Endodermal cell (in vitro differentiated cells): ENCODE data around the gene SEC14L1. TPM values are rescaled to one million over a fixed set of nuclear protein-coding genes. Genes with fewer than 3 reads are reported as not detected.

Experiments
- DNase-seq: peaks from one replicate; pipeline ENCODE4 v3.0.0-alpha.2; 2017
- H3K27ac ChIP-seq: 2 replicates; pipeline ENCODE4 v1.5.1; 2013; ENCODE audit warnings: mild to moderate bottlenecking, low read depth, low read length, moderate library complexity
- H3K27me3 ChIP-seq: 2 replicates; pipeline ENCODE4 v1.6.1; 2013; ENCODE audit warnings: mild to moderate bottlenecking, low read length, moderate library complexity; ENCODE audit not compliant: insufficient read depth, control insufficient read depth, poor library complexity, severe bottlenecking
- H3K36me3 ChIP-seq: 2 replicates; pipeline ENCODE4 v1.7.0; 2013; ENCODE audit warnings: mild to moderate bottlenecking, low read length, moderate library complexity; ENCODE audit not compliant: control insufficient read depth, insufficient read depth
- H3K4me1 ChIP-seq: one replicate; pipeline ENCODE4 v1.7.0; 2013; ENCODE audit warnings: low read length; ENCODE audit not compliant: control insufficient read depth, insufficient read depth
- H3K4me3 ChIP-seq: 2 replicates; pipeline ENCODE4 v1.5.1; 2013; ENCODE audit warnings: mild to moderate bottlenecking, low read length, moderate library complexity
- H3K9ac ChIP-seq: 2 replicates; pipeline ENCODE4 v1.6.1; 2013; ENCODE audit warnings: mild to moderate bottlenecking, low read length, moderate library complexity; ENCODE audit not compliant: poor library complexity, severe bottlenecking; ENCODE audit errors: extremely low read depth
- H3K9me3 ChIP-seq: 2 replicates; pipeline ENCODE4 v1.6.1; 2013; ENCODE audit warnings: mild to moderate bottlenecking, low read length, moderate library complexity; ENCODE audit not compliant: control insufficient read depth
- H3K27ac Mint-ChIP-seq: 2 replicates; pipeline ENCODE4 v1.8.0; 2020; ENCODE audit warnings: mixed read lengths
- H3K27me3 Mint-ChIP-seq: 2 replicates; pipeline ENCODE4 v1.8.0; 2021; ENCODE audit warnings: mild to moderate bottlenecking, mixed read lengths; ENCODE audit not compliant: insufficient read depth
- H3K36me3 Mint-ChIP-seq: 2 replicates; pipeline ENCODE4 v1.8.0; 2020; ENCODE audit warnings: low read depth, mixed read lengths
- H3K4me1 Mint-ChIP-seq: 2 replicates; pipeline ENCODE4 v1.8.0; 2020; ENCODE audit warnings: mixed read lengths
- H3K4me3 Mint-ChIP-seq: 2 replicates; pipeline ENCODE4 v1.8.0; 2020; ENCODE audit warnings: mild to moderate bottlenecking, moderate library complexity, mixed read lengths
- H3K9me3 Mint-ChIP-seq: 2 replicates; pipeline ENCODE4 v1.8.0; 2020; ENCODE audit warnings: mild to moderate bottlenecking, mixed read lengths
- WGBS, 2 experiments: methylation state at CpG; one replicate each; pipeline versions ENCODE4 v1.1.5 to v1.1.7; 2013; ENCODE audit warnings: missing lambda C conversion rate in 2 of 2, mixed read lengths in 1 of 2; ENCODE audit not compliant: insufficient coverage in 1 of 2, insufficient read length in 1 of 2; 5-methylcytosine and 5-hydroxymethylcytosine counted together
- total RNA-seq, 2 donors: library from RNA; stranded (reverse); fragmentation: NEBNext Ultra II Directional in 1 of 2; extraction: Animal tissue kit (Norgen Biotek cat#: 25700) in 1 of 2; gene quantifications; 2 replicates in 1 of 2; 3 replicates in 1 of 2; pipeline ENCODE4 v1.2.1, GENCODE V29; 2021
- TF ChIP-seq, protein P1 (sequence below): fragments of 200-600 bp; sonication (generic); conservative IDR thresholded peaks from 2 replicates; pipeline ENCODE4 v1.5.0; 2021; ENCODE audit warnings: antibody characterized with exemption, mild to moderate bottlenecking

Gene SEC14L1
- total RNA-seq, 2 donors from 2014 or later: 77.0 to 87.4 TPM

DNA sequence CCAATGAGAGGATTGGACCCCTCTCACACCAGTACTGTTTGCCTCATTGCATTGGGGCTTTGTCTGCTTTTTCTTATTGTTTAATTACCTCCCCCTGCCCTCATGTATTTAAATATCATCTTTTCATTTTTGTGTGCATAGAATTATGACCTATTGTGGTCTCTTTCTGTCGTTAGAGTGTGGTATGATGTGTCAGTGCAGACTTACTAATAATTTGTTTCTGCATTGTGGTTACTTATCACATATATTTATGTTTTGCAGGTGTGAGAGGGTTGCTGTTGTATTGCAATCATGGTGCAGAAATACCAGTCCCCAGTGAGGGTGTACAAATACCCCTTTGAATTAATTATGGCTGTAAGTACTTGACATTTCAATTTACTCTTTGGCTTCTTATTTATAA lies 2.5 kb downstream of the SEC14L1 start:
- Mint-ChIP-seq H3K27ac (no peak overlapping the region), H3K9me3 (peaks cover 11% of the 10 kb centered on the region), H3K4me3 (no peak overlapping the region), H3K27me3 (peaks cover 2% of the 10 kb centered on the region), H3K36me3 (peaks cover 37% of the 10 kb centered on the region), H3K4me1 (peaks cover 49% of the 10 kb centered on the region)
- 88% methylated on average over 1 of the region's 1 CpG; no CpG with 5 or more reads in 1 of the 2 experiments for WGBS, 2 experiments
- Histone ChIP-seq H3K27me3 (no peaks in the 10 kb centered on the region), H3K9me3 (peaks cover 8% of the 10 kb centered on the region), H3K4me1 (peaks cover 9% of the 10 kb centered on the region), H3K9ac (no peak overlapping the region), H3K4me3 (no peak overlapping the region), H3K36me3 (peaks cover 31% of the 10 kb centered on the region), H3K27ac (no peak overlapping the region)
- TF ChIP-seq, protein P1, sequence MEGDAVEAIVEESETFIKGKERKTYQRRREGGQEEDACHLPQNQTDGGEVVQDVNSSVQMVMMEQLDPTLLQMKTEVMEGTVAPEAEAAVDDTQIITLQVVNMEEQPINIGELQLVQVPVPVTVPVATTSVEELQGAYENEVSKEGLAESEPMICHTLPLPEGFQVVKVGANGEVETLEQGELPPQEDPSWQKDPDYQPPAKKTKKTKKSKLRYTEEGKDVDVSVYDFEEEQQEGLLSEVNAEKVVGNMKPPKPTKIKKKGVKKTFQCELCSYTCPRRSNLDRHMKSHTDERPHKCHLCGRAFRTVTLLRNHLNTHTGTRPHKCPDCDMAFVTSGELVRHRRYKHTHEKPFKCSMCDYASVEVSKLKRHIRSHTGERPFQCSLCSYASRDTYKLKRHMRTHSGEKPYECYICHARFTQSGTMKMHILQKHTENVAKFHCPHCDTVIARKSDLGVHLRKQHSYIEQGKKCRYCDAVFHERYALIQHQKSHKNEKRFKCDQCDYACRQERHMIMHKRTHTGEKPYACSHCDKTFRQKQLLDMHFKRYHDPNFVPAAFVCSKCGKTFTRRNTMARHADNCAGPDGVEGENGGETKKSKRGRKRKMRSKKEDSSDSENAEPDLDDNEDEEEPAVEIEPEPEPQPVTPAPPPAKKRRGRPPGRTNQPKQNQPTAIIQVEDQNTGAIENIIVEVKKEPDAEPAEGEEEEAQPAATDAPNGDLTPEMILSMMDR: no peak
- no peak for DNase-seq

DNA sequence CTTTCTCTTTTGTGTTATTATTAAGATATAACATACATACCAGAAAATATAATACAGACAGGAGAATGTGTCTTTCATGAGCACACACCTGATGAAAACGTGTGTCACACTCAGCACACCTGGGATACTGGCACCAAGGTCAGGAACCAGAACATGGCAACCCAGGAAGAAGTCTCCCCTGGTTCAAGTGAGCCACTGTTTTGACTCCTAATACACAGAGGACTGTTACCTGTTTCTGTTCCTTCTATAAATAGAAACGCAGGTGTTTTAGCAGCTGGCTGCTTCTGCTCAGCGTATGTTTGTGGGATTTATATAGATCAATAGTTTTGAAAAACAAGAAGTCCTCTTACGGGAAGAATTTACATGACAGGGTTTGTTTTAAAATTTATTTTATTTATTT lies 3.5 kb downstream of the SEC14L1 start:
- 94 to 100% methylated on average over 4 of the region's 4 CpGs for WGBS, 2 experiments
- Mint-ChIP-seq H3K36me3 (peaks cover 45% of the 10 kb centered on the region), H3K4me3 (no peak overlapping the region)

DNA sequence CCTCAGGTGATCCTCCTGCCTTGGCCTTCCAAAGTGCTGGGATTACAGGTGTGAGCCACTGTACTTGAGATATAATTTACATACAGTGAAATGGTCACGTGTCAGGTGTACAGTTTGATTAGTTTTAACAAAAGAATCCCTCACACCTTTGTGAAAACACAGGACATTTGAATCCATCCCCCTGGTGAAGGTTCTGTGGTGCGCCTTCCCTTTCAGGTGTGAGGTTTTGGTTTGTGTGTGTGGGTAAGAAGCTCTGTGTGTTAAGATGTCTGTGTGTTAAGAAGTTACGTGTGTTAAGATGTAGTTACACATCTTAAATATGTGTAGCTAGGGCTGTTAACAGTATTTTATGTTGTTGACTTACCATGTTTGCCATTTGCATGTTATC lies 4.4 kb downstream of the SEC14L1 start:
- H3K9me3 Mint-ChIP-seq: no peaks in the 10 kb centered on the region
- H3K27ac ChIP-seq: no peak overlapping the region
- TF ChIP-seq, protein P1: no peak
- no peaks in the 10 kb centered on the region for H3K27me3 ChIP-seq
- no peak overlapping the region for H3K4me3 Mint-ChIP-seq
- peaks cover 9% of the 10 kb centered on the region for H3K4me1 ChIP-seq
- peak overlapping the region; percentile 67 for H3K27ac Mint-ChIP-seq
- peaks cover 49% of the 10 kb centered on the region for H3K36me3 Mint-ChIP-seq
- no peaks in the 10 kb centered on the region for H3K9me3 ChIP-seq
- H3K4me1 Mint-ChIP-seq: peaks cover 49% of the 10 kb centered on the region
- H3K27me3 Mint-ChIP-seq: peaks cover 2% of the 10 kb centered on the region
- 89 to 90% methylated on average over 2 to 3 of the region's 3 CpGs for WGBS, 2 experiments
- no peak for DNase-seq
- peaks cover 47% of the 10 kb centered on the region for H3K36me3 ChIP-seq
- no peak overlapping the region for H3K9ac ChIP-seq
- no peak overlapping the region for H3K4me3 ChIP-seq

More for the DNA sequence above, 3.5 kb downstream of the SEC14L1 start:
- H3K4me3 ChIP-seq: no peak overlapping the region
- no peak overlapping the region for H3K27ac ChIP-seq
- peaks cover under 1% of the 10 kb centered on the region for H3K9me3 ChIP-seq
- Mint-ChIP-seq H3K9me3 (peaks cover 6% of the 10 kb centered on the region), H3K27ac (no peak overlapping the region), H3K4me1 (peaks cover 54% of the 10 kb centered on the region), H3K27me3 (peaks cover 2% of the 10 kb centered on the region)
- H3K4me1 ChIP-seq: peaks cover 9% of the 10 kb centered on the region
- no peak for DNase-seq
- TF ChIP-seq, protein P1: no peak
- H3K27me3 ChIP-seq: no peaks in the 10 kb centered on the region
- no peak overlapping the region for H3K9ac ChIP-seq
- peaks cover 40% of the 10 kb centered on the region for H3K36me3 ChIP-seq
